ENCODE measurements around the gene PAK5.

The PAK5 gene

DNA sequence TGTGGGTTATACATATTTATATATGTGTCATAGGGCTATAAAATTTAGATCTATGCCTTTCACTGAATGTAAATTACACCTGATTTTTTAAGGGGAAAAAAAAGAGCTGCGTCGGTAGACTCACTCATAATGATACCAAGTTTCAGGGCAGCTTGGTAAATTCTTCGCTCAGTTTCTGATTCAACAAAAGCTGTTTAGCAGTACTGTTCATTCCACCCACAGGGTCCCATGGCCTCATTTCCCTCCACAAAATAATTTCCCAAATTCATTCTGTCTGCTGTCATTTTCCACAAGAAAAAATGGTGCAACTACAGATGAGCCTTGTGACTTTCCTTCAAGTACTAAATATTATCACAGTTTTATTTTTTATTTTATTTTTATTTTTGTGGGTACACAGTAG, 63.7 kb downstream of the PAK5 start:
- DNase-seq: no peak

DNA sequence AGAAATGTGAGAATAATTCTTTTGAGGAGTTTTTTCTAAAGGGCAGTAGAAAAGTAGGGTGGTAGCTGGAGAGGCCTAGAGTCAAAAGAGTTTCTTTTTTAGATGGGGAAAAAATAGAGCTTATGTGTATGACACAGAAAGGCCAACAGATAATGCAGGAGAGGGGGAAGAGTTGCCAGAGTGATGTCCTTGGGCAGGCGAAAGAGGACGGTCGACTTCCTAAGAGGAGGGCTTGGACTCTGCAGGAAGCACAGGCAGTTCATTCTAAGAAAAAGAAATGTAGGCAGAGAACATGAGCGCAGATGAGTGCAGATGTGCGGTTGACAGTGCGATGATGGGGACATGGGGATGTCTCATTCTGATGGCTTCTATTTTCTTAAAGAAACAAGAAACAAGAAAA, 68.9 kb downstream of the PAK5 start:
- DNase-seq: no peak

DNA sequence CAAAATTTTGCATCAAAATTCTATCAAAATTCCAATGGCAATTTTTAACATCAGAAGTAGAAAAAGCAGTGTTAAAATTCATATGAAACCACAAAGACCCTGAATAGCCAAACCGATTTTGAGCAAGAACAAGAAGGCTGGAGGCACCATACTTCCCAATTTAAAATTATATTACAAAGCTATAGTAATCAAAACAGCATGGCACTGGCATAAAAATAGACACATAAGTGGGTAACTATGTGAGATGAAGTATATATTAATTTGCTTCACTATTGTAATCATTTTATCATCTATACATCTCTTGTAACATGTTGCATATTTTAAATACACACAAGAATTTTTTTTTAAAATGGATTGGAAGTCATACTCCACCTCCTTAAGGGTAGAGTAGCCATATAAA, 77.4 kb downstream of the PAK5 start:
- DNase-seq: no peak

DNA sequence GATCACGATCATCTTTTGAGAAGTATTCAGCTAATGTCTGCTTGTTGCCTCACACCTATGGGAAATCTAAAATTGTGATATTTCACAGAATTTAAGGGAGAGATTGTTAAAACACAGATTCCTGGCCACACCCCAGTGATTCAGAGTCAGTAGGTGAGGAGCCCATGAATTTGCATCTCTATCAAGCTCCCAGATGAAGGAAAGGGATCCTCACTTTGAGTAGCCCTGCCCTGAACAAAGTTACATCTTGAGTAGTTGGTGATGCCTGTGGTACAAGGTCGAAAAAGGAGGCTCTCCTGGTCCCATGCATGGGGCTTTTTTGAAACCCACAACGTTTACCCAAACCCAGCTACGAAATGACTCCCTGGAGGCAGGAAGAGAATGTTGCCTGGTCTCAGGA, 79.5 kb downstream of the PAK5 start:
- DNase-seq: no peak

DNA sequence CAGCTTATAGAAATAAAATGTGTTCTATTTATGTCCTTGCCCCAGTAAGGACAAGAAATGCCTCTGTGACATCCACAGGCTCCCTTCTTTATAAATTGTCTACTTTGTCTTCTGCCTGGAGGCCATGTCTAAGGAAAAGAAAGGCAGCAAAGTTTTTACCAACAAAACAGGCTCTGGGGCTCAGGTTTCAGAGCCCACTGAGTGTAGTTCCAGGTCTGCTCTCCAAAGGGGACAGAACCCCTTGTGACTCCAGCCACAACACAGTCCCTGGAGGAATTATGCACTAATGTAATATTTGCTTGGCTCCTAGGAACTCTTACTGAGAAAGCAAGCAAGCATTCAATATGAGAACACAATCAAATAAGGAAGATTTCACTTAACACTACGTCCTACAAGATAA, 80.1 kb downstream of the PAK5 start:
- no peak for DNase-seq

DNA sequence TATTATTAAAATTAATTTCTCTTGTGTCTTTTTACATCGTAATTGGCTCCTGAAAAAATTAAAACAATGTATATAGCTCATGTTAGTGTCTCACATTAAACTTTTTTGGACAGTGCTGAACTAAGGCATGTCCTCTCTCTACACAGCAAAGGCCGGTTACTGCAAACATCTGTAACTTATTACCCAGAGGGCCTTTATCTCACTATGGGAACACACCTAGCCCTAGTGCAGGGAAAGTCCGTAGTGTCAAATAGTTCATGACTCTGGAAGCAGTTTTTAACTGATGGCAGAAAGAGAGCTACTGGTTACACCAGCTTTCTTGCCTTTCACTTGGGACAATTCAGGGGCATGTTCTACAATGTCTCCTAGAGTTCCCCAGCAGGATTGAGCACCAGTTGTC, 82.2 kb downstream of the PAK5 start:
- DNase-seq: no peak

DNA sequence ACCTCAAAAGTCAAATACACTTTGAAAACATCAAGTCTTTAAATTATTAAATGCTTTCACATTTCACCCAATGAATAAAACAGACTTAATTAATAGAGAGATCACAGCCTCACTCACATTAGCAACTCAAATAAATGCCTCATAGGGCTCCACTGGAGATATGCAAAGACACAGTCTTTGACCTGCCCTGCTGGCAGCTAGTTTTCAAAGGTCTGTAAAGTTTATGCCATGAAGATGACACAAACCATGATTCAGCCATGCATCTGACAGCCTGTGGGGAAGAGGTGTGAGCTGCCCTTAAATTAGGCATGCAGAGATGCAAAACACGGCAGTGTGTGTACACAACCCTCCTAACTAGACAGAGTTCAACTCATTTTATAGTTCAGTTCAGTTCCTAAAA, 83.6 kb downstream of the PAK5 start:
- DNase-seq: no peak

DNA sequence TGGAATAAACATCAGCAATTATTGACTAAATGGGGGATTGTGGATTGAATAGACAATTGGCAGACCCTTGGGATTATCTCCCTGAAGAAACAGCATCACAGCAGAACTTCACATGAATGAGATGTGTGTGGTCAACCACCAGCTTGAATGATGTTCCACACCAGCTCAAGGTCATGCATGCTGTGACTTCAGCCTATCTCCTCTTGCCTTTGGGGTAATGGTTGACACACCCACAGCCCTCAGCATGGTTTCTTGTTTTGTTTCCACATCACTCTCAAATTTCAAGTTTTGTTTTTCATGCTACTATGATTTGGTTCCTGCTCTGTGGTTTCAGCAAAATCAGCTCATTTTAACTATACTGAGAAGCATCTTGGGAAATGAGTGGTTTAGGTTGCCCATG, 94.3 kb downstream of the PAK5 start:
- no peak for DNase-seq

DNA sequence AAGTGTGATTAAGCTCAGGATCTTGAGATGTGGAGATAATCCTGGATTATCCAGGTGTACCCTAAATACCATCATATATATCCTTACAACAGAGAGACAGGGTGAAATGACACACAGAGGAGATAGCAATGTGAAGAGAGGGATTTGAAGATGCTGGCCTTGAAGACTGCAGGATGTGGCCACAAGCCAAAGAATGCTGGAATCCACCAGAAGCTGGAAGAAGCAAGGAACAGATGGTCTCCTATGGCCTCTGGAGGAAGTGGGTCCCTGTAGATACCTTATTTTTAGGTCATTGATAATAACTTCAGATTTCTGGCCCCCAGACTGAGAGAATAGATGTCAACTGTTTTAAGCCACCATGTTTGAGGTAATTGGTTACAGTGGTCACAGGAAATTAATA, 95.0 kb downstream of the PAK5 start:
- no peak for DNase-seq

DNA sequence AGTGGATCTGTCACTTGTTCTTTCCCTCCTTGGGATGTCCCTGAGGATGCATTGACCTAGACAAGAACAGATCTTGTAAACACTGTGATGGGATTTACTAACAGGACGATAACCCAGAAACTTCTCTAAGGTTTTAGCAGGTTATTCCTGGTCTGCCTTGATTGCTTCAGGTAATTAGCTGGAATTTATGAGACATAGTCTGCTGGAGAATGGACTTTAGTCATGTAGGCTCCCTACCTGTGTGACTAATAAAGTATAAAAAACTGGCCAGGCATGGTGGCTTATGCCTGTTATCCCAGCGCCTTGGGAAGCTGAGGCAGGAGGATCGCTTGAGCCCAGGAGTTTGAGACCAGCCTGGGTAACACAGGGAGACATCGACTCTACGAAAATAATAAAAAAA, 96.1 kb downstream of the PAK5 start:
- DNase-seq: no peak

DNA sequence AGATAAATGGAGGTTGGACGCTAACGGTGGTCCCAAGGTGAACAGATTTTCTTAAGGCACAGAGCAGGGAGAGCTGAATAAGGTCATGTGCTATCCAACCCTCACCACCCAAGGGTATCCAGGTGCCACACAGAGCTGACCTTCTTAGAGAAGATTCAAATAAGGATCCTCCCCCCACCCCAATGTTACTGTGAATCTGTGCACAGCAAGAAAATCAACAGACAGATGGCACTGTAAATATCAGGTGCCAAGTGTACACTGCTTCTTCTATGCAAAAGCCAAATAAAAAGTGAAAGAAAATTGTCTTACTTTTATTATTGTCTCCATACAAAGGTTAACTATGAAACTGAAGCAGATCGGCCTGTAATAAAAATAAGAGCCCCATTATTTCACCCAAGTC, 96.9 kb downstream of the PAK5 start:
- no peak for DNase-seq

DNA sequence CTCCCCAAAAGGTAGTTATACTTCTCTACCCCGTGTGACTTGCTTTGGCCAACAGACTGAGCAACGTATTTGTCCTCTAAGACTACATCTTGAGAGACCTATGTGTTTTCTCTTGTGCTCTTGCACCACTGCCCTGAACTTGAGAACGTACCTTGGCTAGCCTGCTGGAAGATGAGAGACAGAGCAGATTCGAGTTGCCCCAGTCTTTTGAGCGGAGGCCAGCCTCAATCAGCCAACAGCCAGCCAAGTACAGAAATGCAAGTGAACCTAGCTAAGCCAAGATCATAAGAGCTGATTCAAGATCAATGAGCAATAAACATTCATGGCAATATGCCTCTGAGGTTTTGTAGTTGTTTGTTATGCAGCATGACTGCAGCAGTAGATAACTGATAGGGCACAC, 98.4 kb downstream of the PAK5 start:
- DNase-seq: no peak

DNA sequence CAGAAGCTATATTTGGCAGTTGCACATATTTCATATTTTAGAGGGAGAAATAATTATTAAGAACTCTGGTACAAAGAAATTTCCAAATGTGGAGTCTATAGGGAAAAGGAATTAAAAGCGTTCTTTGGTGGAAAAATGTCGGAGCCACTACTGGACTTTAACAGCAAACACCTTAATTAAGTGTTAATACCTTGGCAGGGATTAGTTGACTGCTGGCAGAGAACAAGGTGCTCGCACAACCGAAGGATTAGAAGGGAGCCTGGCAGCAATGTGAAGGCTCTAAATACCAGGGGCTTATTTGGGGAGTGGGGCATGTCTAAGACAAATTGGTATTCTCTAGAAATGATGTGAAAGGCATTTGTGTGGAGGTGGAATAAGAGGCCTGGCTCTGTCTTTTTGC, 98.9 kb downstream of the PAK5 start:
- DNase-seq: no peak

DNA sequence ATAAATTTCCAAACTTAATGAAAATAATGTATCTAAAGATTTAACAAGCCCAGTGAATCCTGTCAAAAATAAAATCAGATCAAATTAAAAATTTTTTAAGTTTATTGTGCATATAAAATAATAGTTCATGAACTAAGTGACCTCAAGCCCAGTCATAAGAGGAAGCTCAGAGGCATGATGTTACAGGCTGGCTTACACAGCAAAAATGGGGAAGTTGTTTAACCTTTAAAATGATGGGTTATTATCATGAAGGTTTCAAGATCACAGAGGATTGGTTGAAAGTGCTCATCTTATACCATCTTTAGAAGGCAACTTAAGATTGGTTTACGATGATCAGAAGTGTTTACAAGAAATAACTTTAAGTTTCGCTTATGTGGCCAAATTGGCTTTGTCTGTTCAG, 102.5 kb downstream of the PAK5 start:
- DNase-seq: no peak

DNA sequence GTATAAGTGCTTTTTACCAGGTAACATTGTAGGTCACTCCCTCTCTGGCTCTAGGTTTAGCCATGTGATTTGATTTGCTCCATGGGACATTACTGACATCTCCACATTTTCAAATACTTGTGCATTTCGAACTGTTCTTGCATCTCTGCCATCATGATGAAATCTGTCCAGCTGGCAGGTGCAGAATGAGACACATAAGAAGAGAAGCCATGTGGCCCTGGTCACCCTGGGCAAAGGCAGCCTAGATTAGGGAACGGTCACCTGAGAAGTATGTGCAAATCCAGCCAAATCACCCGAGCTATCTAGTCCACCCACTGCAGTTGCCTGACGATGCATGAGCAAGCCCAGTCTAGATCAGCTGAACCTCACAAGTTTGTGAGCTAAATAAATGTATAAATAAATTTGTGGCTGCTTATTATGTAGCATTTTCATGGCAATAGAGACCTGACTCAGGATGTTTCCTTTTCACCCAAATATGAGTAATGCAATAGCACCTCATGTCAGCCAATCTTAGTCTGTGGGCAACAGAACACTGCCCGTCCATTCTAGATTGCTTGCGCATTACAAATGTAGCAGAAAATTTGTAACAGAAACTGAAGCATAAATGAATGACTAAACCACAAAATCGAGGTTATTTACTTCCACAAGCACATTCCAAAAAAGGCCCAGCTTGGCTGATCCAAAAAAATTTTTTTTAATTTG, 115.2 kb downstream of the PAK5 start:
- DNase-seq: no peak

DNA sequence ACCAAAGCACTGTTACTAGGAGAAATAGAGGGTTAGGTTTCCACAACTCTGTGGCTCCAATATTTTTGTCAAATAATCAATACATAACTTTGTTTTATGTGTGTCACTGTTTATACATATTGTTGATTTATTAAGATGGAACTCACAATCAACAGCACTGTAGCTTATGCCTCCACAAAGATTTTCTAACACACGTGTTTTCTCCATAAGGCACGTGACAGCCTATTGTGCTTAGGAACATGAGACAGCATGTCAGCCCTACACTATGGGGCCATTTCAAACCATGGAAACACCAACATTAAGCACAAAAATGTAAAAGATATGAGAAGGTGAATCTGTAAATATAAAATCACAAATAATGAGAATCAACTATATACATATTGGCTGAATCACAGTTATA, 127.0 kb downstream of the PAK5 start:
- no peak for DNase-seq

DNA sequence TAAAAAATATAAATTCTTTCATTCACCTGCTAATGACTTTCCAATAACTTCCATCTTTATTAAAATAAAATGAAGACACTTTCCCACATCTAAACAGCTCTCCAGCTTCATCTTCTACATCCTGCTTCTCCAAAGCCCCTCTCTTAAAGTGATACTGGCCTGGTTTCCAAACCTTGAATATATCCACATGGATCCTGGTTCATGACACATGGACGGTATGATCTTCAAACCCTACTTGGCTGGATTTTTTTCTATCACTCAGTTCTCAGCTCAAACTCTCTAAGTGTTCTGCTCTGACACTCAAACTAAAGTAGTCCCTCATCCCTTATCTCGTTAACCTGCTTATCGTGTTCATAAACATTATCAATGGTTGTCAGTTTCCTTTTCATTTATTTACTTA, 128.2 kb downstream of the PAK5 start:
- DNase-seq: no peak

DNA sequence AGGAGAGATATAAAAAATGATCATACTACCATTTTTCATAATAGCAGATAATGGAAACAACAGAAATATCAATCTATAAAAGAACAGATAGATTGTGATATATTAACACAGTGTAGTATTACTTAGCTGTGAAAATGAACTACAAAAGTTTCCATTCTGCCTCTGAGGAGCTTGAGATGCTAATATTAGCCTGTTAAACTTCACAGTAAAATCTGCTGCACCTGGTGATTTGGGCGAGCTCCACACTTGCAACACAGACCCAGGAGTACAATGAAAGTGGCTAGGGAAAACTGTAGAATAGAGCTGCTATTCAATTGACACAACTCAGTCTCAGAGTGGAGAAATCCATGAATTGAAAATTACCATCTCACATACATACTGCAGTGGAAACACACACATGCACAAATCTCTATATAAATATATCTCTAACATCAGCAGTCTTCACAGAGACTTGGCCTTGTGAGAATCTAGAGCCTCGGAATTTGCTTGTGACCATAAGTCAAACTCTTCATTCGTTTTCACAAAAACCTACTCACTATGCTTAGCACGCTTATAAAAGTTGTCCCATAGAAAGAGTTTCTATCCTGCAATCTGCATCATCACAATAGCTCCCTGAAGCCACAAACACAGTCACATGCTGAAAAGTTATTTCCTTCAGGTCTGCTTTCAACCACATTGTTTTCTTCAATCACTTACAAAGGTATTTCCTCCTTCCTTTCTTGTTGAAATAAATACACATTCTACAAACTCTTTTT, 133.0 kb downstream of the PAK5 start:
- no peak for DNase-seq

DNA sequence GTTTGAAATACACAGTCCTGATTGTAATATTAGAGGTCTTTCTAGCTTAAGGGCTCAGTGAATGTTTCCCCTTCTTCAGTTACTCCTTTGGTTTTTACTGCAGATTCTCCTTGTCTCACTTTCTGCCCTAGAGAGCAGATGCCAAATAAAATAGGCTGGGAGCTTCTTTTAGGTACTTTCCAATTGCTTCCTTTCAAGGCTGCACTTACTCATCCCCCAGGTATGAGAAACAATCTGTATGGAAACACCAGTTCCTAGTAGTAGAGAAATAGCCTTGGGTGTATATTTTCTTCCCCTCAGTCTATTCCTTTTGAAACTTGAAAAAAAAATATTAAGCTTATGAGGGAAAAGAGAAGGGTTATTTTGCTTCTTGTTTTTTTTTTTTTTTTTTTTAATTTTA, 139.7 kb downstream of the PAK5 start:
- no peak for DNase-seq

DNA sequence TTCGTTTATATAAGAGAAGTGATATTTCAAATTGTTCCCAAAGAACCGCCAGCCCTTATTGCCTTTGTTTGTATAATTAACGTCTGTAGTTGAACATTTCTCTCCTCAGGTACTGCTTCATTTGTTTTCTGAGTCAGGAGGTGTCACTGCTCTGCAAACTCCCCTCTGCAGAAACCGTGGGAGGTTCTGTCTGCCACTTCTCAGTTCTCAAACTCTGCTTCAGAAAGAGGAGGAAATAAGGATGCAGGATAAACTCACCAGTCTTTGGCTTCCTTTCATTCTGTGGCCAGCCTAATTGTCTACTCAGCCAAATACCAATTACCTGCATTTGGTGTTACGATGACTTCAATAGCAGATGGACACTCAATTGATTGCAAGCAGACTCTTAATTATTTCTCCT, 149.8 kb downstream of the PAK5 start:
- DNase-seq: no peak

DNA sequence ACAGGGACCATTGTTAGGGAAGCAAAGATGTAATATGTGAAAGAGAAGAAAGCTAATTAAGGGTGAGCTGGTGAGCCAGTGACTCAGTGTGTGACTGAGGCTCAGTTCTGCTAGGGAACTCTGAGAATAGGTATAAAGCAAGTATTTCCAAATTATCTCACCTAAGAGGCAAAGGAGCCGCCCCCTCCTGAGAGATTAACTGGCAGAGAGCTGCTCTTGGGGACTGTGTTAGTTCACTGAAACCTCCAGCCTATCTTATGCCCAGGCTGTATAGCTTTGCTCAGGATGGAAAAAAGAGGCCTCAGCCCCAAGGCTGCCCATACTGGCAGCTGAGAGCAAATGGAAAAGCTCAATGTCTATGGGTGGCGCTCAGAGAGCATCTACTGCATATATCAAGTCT, 152.0 kb downstream of the PAK5 start:
- DNase-seq: no peak

DNA sequence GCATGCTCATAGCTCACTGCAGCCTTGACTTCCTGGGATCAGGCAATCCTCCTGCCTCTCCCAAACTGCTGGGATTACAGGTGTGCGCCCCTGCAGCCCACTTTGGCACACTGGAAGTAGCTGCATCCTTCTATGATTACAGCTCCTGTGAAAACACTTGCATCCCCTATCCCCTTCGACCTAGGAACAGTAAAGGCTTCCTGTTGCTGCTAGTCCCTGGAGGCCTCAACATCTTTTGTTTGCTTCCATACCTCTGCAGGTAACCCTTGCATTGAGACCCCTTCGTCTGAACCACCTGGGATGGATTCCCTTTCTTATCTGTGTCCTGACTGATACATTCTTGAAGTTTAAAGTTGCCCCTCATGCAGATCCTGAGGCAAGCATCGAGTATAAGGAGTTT, 152.4 kb downstream of the PAK5 start:
- no peak for DNase-seq

DNA sequence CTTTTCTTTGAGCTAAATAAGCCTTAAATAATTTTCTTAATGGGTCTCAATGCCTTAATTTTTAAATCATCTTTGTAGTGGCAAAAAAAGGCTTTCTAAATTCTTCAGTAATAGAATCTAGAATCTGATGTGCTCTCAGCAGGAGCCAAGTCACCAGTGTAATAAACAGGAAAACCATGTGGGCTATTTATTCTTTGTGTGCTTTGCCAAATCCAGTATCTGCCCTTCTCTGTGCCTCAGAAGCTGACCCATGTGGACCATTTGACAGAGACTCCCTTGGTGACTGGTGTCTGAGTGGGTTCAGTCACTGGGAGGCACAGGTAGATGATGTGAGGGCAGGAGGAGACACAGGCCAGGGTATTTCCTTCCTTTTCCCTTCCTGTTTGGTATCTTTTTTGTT, 152.9 kb downstream of the PAK5 start:
- no peak for DNase-seq

DNA sequence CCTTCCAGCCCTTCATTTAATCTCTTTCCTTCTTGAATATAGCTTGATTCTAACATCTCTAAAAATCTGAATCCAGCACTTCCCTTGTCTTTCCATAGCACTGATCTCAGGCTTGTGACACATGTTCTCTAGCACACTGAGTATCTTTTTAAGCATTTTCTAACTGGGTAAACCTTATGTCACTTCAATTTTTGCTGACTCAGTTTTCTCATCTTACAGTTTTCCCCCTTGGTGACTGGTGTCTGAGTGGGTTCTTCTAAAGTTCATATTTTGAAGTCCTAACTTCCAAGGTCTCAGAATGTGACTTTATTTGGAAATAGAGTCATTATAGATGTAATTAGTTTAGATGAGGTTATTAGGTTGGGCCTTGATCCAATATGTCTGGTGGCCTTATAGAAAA, 153.9 kb downstream of the PAK5 start:
- no peak for DNase-seq

DNA sequence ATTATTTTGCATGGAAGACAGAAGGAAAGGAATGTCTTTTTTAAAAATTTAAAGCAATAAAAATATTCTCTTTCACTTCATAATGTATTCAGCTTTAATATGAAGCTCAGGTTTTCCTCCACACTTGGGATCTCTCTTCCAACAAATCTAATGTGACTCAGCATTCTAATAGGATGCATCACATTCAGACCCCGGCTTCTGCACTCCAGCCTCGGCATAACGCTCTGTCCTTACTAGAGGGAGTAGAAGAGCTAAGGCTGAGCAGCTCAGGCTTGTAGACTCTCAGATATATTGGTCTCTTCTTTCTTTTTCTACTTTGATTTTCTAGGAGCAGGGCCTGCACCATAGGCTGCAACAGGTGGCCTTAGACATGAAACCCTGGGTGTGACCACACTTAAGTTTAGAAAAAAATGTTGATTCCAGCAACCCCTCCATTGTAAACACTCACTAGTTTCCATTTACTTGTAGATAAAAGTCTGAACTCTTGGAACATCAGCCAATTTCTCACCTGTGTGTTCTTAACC, 161.7 kb downstream of the PAK5 start:
- DNase-seq: no peak
